SK-N-SH (cell line): ENCODE data around the gene RAPGEF4. TPM values are rescaled to one million over a fixed set of nuclear protein-coding genes. Genes with fewer than 3 reads are reported as not detected.

ENCODE experiments used
- CTCF ChIA-PET: fragments of 300-600, 350-600 bp; formaldehyde crosslinking; extraction: SDS; loops from one replicate; lab custom pipeline; 2021; lab: Yijun Ruan, JAX
- POLR2A ChIA-PET: fragments of 350-600 bp; sonication (Branson Sonifier 250); formaldehyde crosslinking; extraction: SDS; loops from one replicate; lab custom pipeline; 2020; ENCODE audit warnings: antibody characterized with exemption, inconsistent platforms; lab: Yijun Ruan, JAX
- DNase-seq: peaks from one replicate; pipeline ENCODE4 v3.0.0; 2012
- H2AFZ ChIP-seq: fragments of 200-600 bp; sonication (generic); 2 replicates; pipeline ENCODE4 v1.8.1; 2016; ENCODE audit warnings: antibody characterized with exemption, mild to moderate bottlenecking, low read depth
- H3F3A ChIP-seq: fragments of 200-600 bp; sonication (generic); replicated peaks from 2 replicates; pipeline ENCODE3; 2016; ENCODE audit warnings: antibody characterized with exemption, mild to moderate bottlenecking; ENCODE audit not compliant: insufficient read depth
- H3K27ac ChIP-seq, 2 experiments: fragments of 200-500 bp in 1 of 2; fragments of 200-600 bp in 1 of 2; sonication (Bioruptor generic) in 1 of 2; sonication (generic), shearing (Covaris generic) in 1 of 2; 2 replicates each; pipeline versions ENCODE4 v1.5.1 to v1.6.1; 2014 to 2016; ENCODE audit warnings: low read depth in 2 of 2, inconsistent platforms in 1 of 2, low read length in 1 of 2, mild to moderate bottlenecking in 1 of 2, mixed read lengths in 1 of 2
- H3K27me3 ChIP-seq: fragments of 200-600 bp; sonication (generic), shearing (Covaris generic); 2 replicates; pipeline ENCODE4 v1.6.1; 2016; ENCODE audit warnings: mixed run types; ENCODE audit not compliant: insufficient read depth
- H3K36me3 ChIP-seq, 2 experiments: fragments of 200-500 bp in 1 of 2; fragments of 200-600 bp in 1 of 2; sonication (Bioruptor generic) in 1 of 2; sonication (generic) in 1 of 2; replicated peaks in 1 of 2; 2 replicates each; pipeline versions ENCODE3 to v1.5.1; 2014 to 2016; ENCODE audit warnings: low read length in 1 of 2, mild to moderate bottlenecking in 1 of 2; ENCODE audit not compliant: insufficient read depth in 2 of 2, control insufficient read depth in 1 of 2
- H3K4me1 ChIP-seq, 2 experiments: fragments of 200-500 bp in 1 of 2; fragments of 200-600 bp in 1 of 2; sonication (Bioruptor generic) in 1 of 2; sonication (generic), shearing (Covaris generic) in 1 of 2; 2 replicates each; pipeline versions ENCODE4 v1.5.1 to v1.6.1; 2014 to 2016; ENCODE audit warnings: low read depth in 1 of 2, low read length in 1 of 2, mixed run types in 1 of 2; ENCODE audit not compliant: insufficient read depth in 2 of 2, control insufficient read depth in 1 of 2
- H3K4me2 ChIP-seq: fragments of 200-600 bp; sonication (generic), shearing (Covaris generic); 2 replicates; pipeline ENCODE4 v1.6.1; 2017; ENCODE audit warnings: mixed run types
- H3K4me3 ChIP-seq, 2 experiments: fragments of 200-500 bp in 1 of 2; fragments of 200-600 bp in 1 of 2; sonication (Bioruptor generic) in 1 of 2; sonication (generic), shearing (Covaris generic) in 1 of 2; 2 replicates each; pipeline versions ENCODE4 v1.5.1 to v1.8.1; 2014 to 2016; ENCODE audit warnings: low read depth in 2 of 2, inconsistent platforms in 1 of 2, low read length in 1 of 2, mild to moderate bottlenecking in 1 of 2, mixed read lengths in 1 of 2, moderate library complexity in 1 of 2
- H3K79me2 ChIP-seq: fragments of 200-600 bp; sonication (generic); 2 replicates; pipeline ENCODE4 v1.8.1; 2017; ENCODE audit warnings: mild to moderate bottlenecking; ENCODE audit not compliant: insufficient read depth
- H3K9ac ChIP-seq: fragments of 200-600 bp; sonication (generic); 2 replicates; pipeline ENCODE4 v1.6.1; 2017; ENCODE audit warnings: mixed run types
- H3K9me2 ChIP-seq: fragments of 200-600 bp; sonication (generic); 2 replicates; pipeline ENCODE4 v1.6.1; 2017; ENCODE audit warnings: mixed run types
- H3K9me3 ChIP-seq: fragments of 200-600 bp; sonication (generic); 2 replicates; pipeline ENCODE4 v1.6.1; 2017; ENCODE audit warnings: mixed run types, mild to moderate bottlenecking, moderate library complexity
- H4K20me1 ChIP-seq: fragments of 200-600 bp; sonication (generic); 2 replicates; pipeline ENCODE4 v1.6.1; 2017; ENCODE audit warnings: mild to moderate bottlenecking, mixed run types; ENCODE audit not compliant: insufficient read depth
- ELF1 ChIP-seq: IDR thresholded peaks from 2 replicates; pipeline ENCODE4 v1.4.0; 2012
- EP300 ChIP-seq, 2 experiments: IDR thresholded peaks; 2 replicates each; pipeline versions ENCODE4 v1.4.0 to v1.6.1; 2012; ENCODE audit warnings: borderline replicate concordance in 1 of 2, low read depth in 1 of 2, low read length in 1 of 2
- FOSL2 ChIP-seq: IDR thresholded peaks from 2 replicates; pipeline ENCODE4 v1.4.0; 2012; ENCODE audit warnings: low read depth, mild to moderate bottlenecking, moderate library complexity, borderline replicate concordance
- FOXJ3 ChIP-seq: sonication (generic); formaldehyde crosslinking; IDR thresholded peaks from 2 replicates; pipeline ENCODE4 v1.5.1; 2020; ENCODE audit warnings: mild to moderate bottlenecking, missing genetic modification reagents
- FOXM1 ChIP-seq: IDR thresholded peaks from 2 replicates; pipeline ENCODE4 v1.4.0; 2012; ENCODE audit warnings: low read depth, mild to moderate bottlenecking
- GATA2 ChIP-seq: sonication (generic); formaldehyde crosslinking; IDR thresholded peaks from 2 replicates; pipeline ENCODE4 v1.5.0; 2020; ENCODE audit warnings: mild to moderate bottlenecking, missing genetic modification reagents
- JUND ChIP-seq: IDR thresholded peaks from 2 replicates; pipeline ENCODE4 v1.4.0; 2012
- MEF2A ChIP-seq: IDR thresholded peaks from 2 replicates; pipeline ENCODE4 v1.4.0; 2012; ENCODE audit warnings: low read depth, borderline replicate concordance
- RAD21 ChIP-seq: IDR thresholded peaks from 2 replicates; pipeline ENCODE4 v1.6.1; 2012; ENCODE audit warnings: mild to moderate bottlenecking, low read length
- RFX5 ChIP-seq: IDR thresholded peaks from 2 replicates; pipeline ENCODE4 v1.6.1; 2012; ENCODE audit warnings: mild to moderate bottlenecking, improper control_type of control experiment, low read length
- RXRA ChIP-seq: IDR thresholded peaks from 2 replicates; pipeline ENCODE4 v1.4.0; 2012; ENCODE audit warnings: low read depth, mild to moderate bottlenecking, borderline replicate concordance
- SMC3 ChIP-seq: IDR thresholded peaks from 2 replicates; pipeline ENCODE4 v1.6.1; 2012; ENCODE audit warnings: low read depth, low read length, improper control_type of control experiment
- TAF1 ChIP-seq: IDR thresholded peaks from 2 replicates; pipeline ENCODE4 v1.6.1; 2012; ENCODE audit warnings: low read depth, mild to moderate bottlenecking, low read length, moderate library complexity, borderline replicate concordance
- TCF12 ChIP-seq: IDR thresholded peaks from 2 replicates; pipeline ENCODE4 v1.4.0; 2012
- YY1 ChIP-seq: IDR thresholded peaks from 2 replicates; pipeline ENCODE4 v1.4.0; 2012; ENCODE audit warnings: low read depth, mild to moderate bottlenecking
- WGBS: methylation state at CpG from one replicate; pipeline ENCODE4 v1.1.6; 2017; ENCODE audit warnings: low lambda C conversion rate; 5-methylcytosine and 5-hydroxymethylcytosine counted together
- polyA plus RNA-seq, 3 experiments: library from polyadenylated mRNA; depleted of rRNA; stranded (reverse); fragments of >200 nt; gene quantifications; 2 replicates each; pipeline ENCODE4 v1.2.3, GENCODE V29; 2012
- TF ChIP-seq, protein P1 (sequence below): IDR thresholded peaks from 2 replicates; pipeline ENCODE4 v1.4.0; 2012; ENCODE audit warnings: low read depth
- TF ChIP-seq, protein P2 (sequence below): IDR thresholded peaks from 2 replicates; pipeline ENCODE4 v1.4.0; 2012; ENCODE audit warnings: low read depth, borderline replicate concordance
- TF ChIP-seq, protein P3 (sequence below): IDR thresholded peaks from 2 replicates; pipeline ENCODE4; 2012
- TF ChIP-seq, protein P4 (sequence below): IDR thresholded peaks from 2 replicates; pipeline ENCODE4 v1.4.0; 2012; ENCODE audit warnings: low read depth, borderline replicate concordance
- TF ChIP-seq, protein P5 (sequence below): fragments of 200-600 bp; sonication (generic); IDR thresholded peaks from 2 replicates; pipeline ENCODE4 v1.6.1; 2017; ENCODE audit warnings: antibody characterized with exemption, mild to moderate bottlenecking, moderate library complexity

Gene RAPGEF4
- polyA plus RNA-seq, 1 of the 3 experiments (the other 2 are of a cell fraction): 0.30 TPM

DNA sequence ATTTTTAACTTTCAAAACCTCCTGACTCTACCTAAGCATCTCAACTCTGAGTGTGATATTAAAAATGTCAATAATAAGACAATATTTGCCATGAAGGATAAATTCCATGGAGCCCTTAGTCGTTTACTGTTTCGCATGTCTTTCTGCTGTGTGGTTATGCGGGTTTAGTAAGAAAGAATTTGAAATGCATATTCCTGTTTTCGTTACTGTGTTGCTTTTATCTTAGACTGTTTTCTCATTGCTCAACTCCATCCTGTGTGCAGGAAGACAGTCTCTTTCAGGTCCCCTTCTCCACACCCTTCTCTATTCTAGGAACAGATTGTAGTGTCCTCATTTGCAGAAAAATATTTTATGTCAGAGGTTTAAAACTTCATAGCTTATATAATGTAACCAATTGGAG, 257.5 kb downstream of the RAPGEF4 start:
- Histone ChIP-seq H3K36me3 (peaks cover 0 to 3% of the 10 kb centered on the region in 2 experiments), H4K20me1 (no peaks in the 10 kb centered on the region), H3K9ac (no peak overlapping the region), H3K4me2 (no peak overlapping the region), H3K9me2 (no peaks in the 10 kb centered on the region), H3K79me2 (no peaks in the 10 kb centered on the region), H3K4me1 (no peaks in the 10 kb centered on the region; a peak in 2 of 4 replicates), H3F3A (no peaks in the 10 kb centered on the region), H2AFZ (no peak overlapping the region), H3K27me3 (no peaks in the 10 kb centered on the region), H3K4me3 (no peak overlapping the region), H3K9me3 (no peaks in the 10 kb centered on the region), H3K27ac (no peak overlapping the region)
- ChIA-PET POLR2A (no interaction called here), CTCF (interaction anchor here (1.4 kb wide), 1 partner anchor 180 kb away, joined by 4 read pairs; no protein-coding TSS in a partner anchor)
- TF ChIP-seq JUND (no peak), FOSL2 (no peak), TAF1 (no peak), MEF2A (no peak), FOXM1 (no peak), RAD21 (no peak), FOXJ3 (CRISPR knock-in tag) (no peak)
- TF ChIP-seq, protein P1, sequence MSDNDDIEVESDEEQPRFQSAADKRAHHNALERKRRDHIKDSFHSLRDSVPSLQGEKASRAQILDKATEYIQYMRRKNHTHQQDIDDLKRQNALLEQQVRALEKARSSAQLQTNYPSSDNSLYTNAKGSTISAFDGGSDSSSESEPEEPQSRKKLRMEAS: no peak
- TF ChIP-seq, protein P2, sequence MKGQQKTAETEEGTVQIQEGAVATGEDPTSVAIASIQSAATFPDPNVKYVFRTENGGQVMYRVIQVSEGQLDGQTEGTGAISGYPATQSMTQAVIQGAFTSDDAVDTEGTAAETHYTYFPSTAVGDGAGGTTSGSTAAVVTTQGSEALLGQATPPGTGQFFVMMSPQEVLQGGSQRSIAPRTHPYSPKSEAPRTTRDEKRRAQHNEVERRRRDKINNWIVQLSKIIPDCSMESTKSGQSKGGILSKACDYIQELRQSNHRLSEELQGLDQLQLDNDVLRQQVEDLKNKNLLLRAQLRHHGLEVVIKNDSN: no peak
- TF ChIP-seq, protein P3, sequence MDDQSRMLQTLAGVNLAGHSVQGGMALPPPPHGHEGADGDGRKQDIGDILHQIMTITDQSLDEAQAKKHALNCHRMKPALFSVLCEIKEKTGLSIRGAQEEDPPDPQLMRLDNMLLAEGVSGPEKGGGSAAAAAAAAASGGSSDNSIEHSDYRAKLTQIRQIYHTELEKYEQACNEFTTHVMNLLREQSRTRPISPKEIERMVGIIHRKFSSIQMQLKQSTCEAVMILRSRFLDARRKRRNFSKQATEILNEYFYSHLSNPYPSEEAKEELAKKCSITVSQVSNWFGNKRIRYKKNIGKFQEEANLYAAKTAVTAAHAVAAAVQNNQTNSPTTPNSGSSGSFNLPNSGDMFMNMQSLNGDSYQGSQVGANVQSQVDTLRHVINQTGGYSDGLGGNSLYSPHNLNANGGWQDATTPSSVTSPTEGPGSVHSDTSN: no peak
- DNase-seq: no peak
- 76% methylated on average over 4 of the region's 4 CpGs for WGBS

DNA sequence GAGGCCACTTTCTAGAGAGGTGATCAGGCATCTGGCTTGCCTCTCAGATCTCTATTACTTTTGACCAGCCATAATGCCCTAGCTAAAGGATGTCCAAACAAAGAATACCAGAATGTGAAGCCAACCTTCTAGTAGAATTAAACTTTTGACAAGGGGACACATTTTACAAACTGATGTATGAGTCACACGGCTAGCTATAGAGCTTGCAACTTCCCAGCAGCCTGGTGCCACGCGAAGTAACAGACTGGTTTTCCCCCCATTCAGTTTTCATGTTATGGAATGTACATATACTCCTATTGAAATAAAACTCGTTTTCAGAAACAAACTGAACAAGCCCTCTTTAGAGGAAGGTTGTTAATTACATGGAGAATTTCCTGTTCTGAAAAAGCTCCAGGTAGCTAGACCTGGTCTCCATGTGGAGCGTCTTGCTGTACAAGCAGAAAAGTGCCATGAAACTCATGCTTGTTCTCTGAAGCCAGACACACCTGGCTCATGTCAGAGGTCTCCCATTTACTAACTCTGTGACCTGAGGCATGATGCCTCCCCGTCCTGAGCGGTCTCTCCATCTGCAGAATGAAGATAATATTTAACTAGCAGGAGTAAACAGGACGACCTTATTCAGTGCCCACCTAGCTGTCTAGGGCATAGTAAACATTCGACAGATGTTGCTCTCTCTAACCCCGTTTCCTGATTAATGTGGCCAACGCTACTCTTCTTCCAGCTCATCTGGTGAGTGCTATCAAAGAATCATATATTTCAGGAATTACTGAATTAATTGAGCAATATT, 258.5 kb downstream of the RAPGEF4 start:
- CTCF ChIA-PET: interaction anchor here (1.4 kb wide), 1 partner anchor 181 kb away, joined by 4 read pairs; no protein-coding TSS in a partner anchor
- no peak overlapping the region for H3K27ac ChIP-seq
- no peak for TF ChIP-seq TAF1
- no peak for TF ChIP-seq GATA2 (CRISPR knock-in tag)
- no peak for TF ChIP-seq FOXM1
- no peak for TF ChIP-seq FOSL2
- no peak for TF ChIP-seq RXRA
- TF ChIP-seq, protein P4, sequence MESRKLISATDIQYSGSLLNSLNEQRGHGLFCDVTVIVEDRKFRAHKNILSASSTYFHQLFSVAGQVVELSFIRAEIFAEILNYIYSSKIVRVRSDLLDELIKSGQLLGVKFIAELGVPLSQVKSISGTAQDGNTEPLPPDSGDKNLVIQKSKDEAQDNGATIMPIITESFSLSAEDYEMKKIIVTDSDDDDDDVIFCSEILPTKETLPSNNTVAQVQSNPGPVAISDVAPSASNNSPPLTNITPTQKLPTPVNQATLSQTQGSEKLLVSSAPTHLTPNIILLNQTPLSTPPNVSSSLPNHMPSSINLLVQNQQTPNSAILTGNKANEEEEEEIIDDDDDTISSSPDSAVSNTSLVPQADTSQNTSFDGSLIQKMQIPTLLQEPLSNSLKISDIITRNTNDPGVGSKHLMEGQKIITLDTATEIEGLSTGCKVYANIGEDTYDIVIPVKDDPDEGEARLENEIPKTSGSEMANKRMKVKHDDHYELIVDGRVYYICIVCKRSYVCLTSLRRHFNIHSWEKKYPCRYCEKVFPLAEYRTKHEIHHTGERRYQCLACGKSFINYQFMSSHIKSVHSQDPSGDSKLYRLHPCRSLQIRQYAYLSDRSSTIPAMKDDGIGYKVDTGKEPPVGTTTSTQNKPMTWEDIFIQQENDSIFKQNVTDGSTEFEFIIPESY: no peak
- TF ChIP-seq ELF1: no peak
- TF ChIP-seq YY1: no peak
- TF ChIP-seq TCF12: no peak
- no peak for TF ChIP-seq SMC3
- TF ChIP-seq EP300 (IDR thresholded peaks at IDR 0.05; ENCODE audit: borderline replicate concordance in 1 of 2, low read depth in 1 of 2, low read length in 1 of 2): no peak
- TF ChIP-seq, protein P5, sequence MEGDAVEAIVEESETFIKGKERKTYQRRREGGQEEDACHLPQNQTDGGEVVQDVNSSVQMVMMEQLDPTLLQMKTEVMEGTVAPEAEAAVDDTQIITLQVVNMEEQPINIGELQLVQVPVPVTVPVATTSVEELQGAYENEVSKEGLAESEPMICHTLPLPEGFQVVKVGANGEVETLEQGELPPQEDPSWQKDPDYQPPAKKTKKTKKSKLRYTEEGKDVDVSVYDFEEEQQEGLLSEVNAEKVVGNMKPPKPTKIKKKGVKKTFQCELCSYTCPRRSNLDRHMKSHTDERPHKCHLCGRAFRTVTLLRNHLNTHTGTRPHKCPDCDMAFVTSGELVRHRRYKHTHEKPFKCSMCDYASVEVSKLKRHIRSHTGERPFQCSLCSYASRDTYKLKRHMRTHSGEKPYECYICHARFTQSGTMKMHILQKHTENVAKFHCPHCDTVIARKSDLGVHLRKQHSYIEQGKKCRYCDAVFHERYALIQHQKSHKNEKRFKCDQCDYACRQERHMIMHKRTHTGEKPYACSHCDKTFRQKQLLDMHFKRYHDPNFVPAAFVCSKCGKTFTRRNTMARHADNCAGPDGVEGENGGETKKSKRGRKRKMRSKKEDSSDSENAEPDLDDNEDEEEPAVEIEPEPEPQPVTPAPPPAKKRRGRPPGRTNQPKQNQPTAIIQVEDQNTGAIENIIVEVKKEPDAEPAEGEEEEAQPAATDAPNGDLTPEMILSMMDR: no peak
- no peak for TF ChIP-seq RFX5
- TF ChIP-seq FOXJ3 (CRISPR knock-in tag): no peak
- TF ChIP-seq, protein P3: no peak

More for the DNA sequence above, 258.5 kb downstream of the RAPGEF4 start:
- no peak overlapping the region for H3K4me2 ChIP-seq
- 70% methylated on average over 11 of the region's 11 CpGs for WGBS
- H3K4me3 ChIP-seq: no peak overlapping the region
- POLR2A ChIA-PET: interaction anchor here (0.6 kb wide), 1 partner anchor 386 kb away, joined by 3 read pairs; no protein-coding TSS in a partner anchor
- no peaks in the 10 kb centered on the region for H3K27me3 ChIP-seq
- H3K4me1 ChIP-seq: no peaks in the 10 kb centered on the region; a peak in 2 of 4 replicates
- H4K20me1 ChIP-seq: no peaks in the 10 kb centered on the region
- no peaks in the 10 kb centered on the region for H3K9me3 ChIP-seq
- no peaks in the 10 kb centered on the region for H3K36me3 ChIP-seq
- H3K9me2 ChIP-seq: no peaks in the 10 kb centered on the region
- H3K9ac ChIP-seq: no peak overlapping the region
- no peak overlapping the region for H2AFZ ChIP-seq
- H3F3A ChIP-seq: no peaks in the 10 kb centered on the region
- H3K79me2 ChIP-seq: no peaks in the 10 kb centered on the region
- DNase-seq: no peak
